ENCODE results near the gene INPP5K. TPM values are rescaled to one million over a fixed set of nuclear protein-coding genes. Genes with fewer than 3 reads are reported as not detected.

Gene INPP5K
- total and polyA plus RNA-seq, 10 of the 15 experiments (the other 5 are each of a cell fraction or from before 2014, with no cell fraction given), result 0.58 to 41.2 (median 23.3) TPM

DNA sequence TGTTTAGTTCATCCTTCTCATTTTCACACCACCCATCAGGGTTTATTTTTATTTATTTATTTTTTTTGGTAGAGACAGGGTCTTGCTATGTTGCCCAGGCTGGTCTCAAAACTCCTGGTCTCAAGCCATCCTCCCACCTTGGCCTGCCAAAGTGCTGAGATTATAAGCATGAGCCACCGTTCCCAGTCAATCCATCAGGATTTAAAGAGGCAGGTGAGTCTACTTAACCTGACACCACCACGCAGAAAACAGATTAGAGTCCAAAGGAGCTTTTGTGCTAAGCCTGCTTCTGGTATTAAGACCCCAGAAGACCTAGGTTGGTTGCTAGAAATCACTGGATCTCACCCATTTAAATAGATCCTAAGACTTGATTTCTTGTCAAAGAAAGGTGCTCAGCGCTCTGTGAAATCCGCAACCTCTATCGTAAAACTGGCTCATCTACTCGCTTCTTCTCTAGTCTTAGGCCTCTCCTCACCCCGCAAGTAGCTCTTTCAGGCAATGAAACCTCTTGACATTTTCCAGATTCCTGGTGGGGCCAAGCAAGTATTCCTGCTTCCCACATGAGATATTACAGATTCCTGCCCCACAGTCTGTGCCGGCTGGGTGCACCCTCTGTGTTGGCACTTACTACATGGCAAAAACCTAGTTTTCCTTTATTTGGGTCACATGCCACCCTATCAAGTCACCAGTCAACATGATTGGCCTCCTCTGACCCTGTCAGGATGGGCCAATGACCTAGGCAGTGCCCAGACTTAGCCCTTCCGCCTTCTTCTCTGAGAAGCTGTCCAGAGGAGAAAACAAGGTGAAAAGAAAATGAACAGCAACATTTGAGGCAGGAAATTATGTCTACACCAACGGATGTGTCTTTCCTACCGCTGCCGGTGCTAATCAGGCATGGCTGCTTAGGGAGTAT, 37.2 kb upstream of the INPP5K start (continued):
- TF ChIP-seq RELA (IDR thresholded peaks at IDR 0.05; ENCODE audit: borderline replicate concordance, partially characterized antibody) (no peak), PAX5 (IDR thresholded peaks at IDR 0.05; ENCODE audit: borderline replicate concordance, low read depth, low read length) (no peak), EED (IDR thresholded peaks at IDR 0.05; ENCODE audit: low read depth) (no peak)

GRCh38 chr17:1552932-1553331, 36.5 kb upstream of the INPP5K start:
- no peaks in the 10 kb centered on the region for H3K27me3 ChIP-seq (replicated peaks in 1 of 2; ENCODE audit: control insufficient read depth in 2 of 2, insufficient read depth in 2 of 2, low read length in 1 of 2)
- no peaks in the 10 kb centered on the region; the same call in 1 of the 2 replicates for H4K20me1 ChIP-seq (ENCODE audit: control insufficient read depth, insufficient read depth)
- no peak overlapping the region; the same call in 1 of the 2 replicates for H3K27ac ChIP-seq (ENCODE audit: control insufficient read depth, insufficient read depth)
- H3K4me2 ChIP-seq (ENCODE audit: control insufficient read depth, insufficient read depth), result peak overlapping the region; percentile 30; the same call in 1 of the 2 replicates
- no peak for DNase-seq (ENCODE audit: low read depth, low spot score)
- in situ Hi-C loops (cut with MboI), result no loop called here
- H3K4me1 ChIP-seq (ENCODE audit: control insufficient read depth, insufficient read depth, low read length), result peaks cover 38% of the 10 kb centered on the region
- H3K9me3 ChIP-seq (replicated peaks; ENCODE audit: control insufficient read depth, insufficient read depth, low read length), result no peaks in the 10 kb centered on the region
- H3K4me3 ChIP-seq, result no peak overlapping the region
- no peak overlapping the region for H2AFZ ChIP-seq (ENCODE audit: control insufficient read depth, low read depth, low read length)
- peak; percentile 65 for ATAC-seq
- 23% methylated on average over 11 of the region's 11 CpGs for WGBS (ENCODE audit: insufficient coverage, insufficient replicate concordance, low lambda C conversion rate, missing lambda C conversion rate)
- SMC1A ChIA-PET (ENCODE audit: uncharacterized antibody, unreplicated experiment), result no interaction called here
- no TSS peak for BruUV-seq (replicated peaks)
- RAD21 ChIA-PET (ENCODE audit: unreplicated experiment), result no interaction called here
- 0 out of 2 replicates have a peak, but pooled peaks have one; percentile 28 for TF ChIP-seq TCF12 (IDR thresholded peaks at IDR 0.05; ENCODE audit: low read depth, low read length)
- TF ChIP-seq RUNX3 (IDR thresholded peaks at IDR 0.05; ENCODE audit: low read length), result peak; percentile 59; the same call in 1 of the 2 replicates
- TF ChIP-seq BMI1 (IDR thresholded peaks at IDR 0.05; ENCODE audit: borderline replicate concordance), result no peak
- peaks cover 19% of the 10 kb centered on the region for H3K79me2 ChIP-seq (ENCODE audit: control insufficient read depth, insufficient read depth, low read length)
- FAIRE-seq, result no peak
- POLR2A ChIA-PET, result interaction anchor here (0.6 kb wide), 1 partner anchor 36 kb away, joined by 3 read pairs; no protein-coding TSS in a partner anchor
- H3K36me3 ChIP-seq (ENCODE audit: control insufficient read depth in 2 of 2, insufficient read depth in 2 of 2, low read length in 1 of 2), result peaks cover 8 to 19% of the 10 kb centered on the region in 2 experiments
- intact Hi-C loops (cut with micrococcal nuclease; ENCODE audit: unreplicated experiment), result no loop called here
- H3K9ac ChIP-seq (ENCODE audit: control insufficient read depth, insufficient read depth, low read length), result peak overlapping the region; percentile 29; the same call in 1 of the 2 replicates
- CTCF ChIA-PET, result interaction anchor here (3.0 to 4.1 kb wide), 2 partner anchors 20 to 187 kb away, joined by 12 to 17 read pairs; no protein-coding TSS in a partner anchor
